ENCODE data around the gene SERPINA9. TPM values are rescaled to one million over a fixed set of nuclear protein-coding genes. Genes with fewer than 3 reads are reported as not detected.

SERPINA9 gene
- not detected in 2 replicates for total RNA-seq

GRCh38 chr14:94476023-94476422, at the start of gene SERPINA9:
Gene SERPINA9, minus strand, starts transcription at chr14:94476197. Its CDS starts 6,357 bp downstream, at chr14:94469840.

GRCh38 chr14:94509356-94509755, 33.4 kb upstream of the SERPINA9 start, which contains the start of gene SERPINA12:
Gene SERPINA12, minus strand, starts transcription at chr14:94509469. Its CDS starts 11,072 bp downstream, at chr14:94498397.

Other genes starting within 250 kb of the SERPINA9 start
- not detected in 2 replicates for gene SERPINA10, start 182.9 kb downstream of the SERPINA9 start, total RNA-seq
- not detected in 2 replicates for gene SERPINA6, start 152.9 kb downstream of the SERPINA9 start, total RNA-seq
- not detected in 2 replicates for gene SERPINA2, start 109.5 kb downstream of the SERPINA9 start, total RNA-seq
- gene SERPINA1, start 87.6 kb downstream of the SERPINA9 start, total RNA-seq, result 0.30 and 0.32 TPM in 2 replicates
- gene SERPINA11, start 23.4 kb downstream of the SERPINA9 start, total RNA-seq, result not detected in 2 replicates
- gene SERPINA12, start 33.3 kb upstream of the SERPINA9 start, total RNA-seq, result not detected in 2 replicates
- gene SERPINA4, start 85.2 kb upstream of the SERPINA9 start, total RNA-seq, result not detected in 2 replicates
- gene SERPINA5, start 105.2 kb upstream of the SERPINA9 start, total RNA-seq, result not detected in 2 replicates
- 4.6 and 38.6 TPM in 2 replicates for gene SERPINA3, start 136.2 kb upstream of the SERPINA9 start, total RNA-seq

All from smooth muscle cell of the umbilical artery (primary cell).